ENCODE measurements around the gene TUNAR. TPM values are rescaled to one million over a fixed set of nuclear protein-coding genes. Genes with fewer than 3 reads are reported as not detected.

TUNAR gene
- total RNA-seq, 1 experiment from 2014 or later, result not detected

- H3K36me3 ChIP-seq (ENCODE audit: insufficient read depth, low read length, poor library complexity, severe bottlenecking), result no peaks in the 10 kb centered on the region
- TF ChIP-seq EZH2 (IDR thresholded peaks at IDR 0.05; ENCODE audit: borderline replicate concordance, low read depth, low read length, poor library complexity, severe bottlenecking), result no peak
- no peak for TF ChIP-seq CTCF (conservative IDR thresholded peaks at IDR 0.05; ENCODE audit: low read depth, low read length)
- H3K4me3 ChIP-seq (ENCODE audit: low read depth, low read length, poor library complexity, severe bottlenecking), result no peak overlapping the region
- no peaks in the 10 kb centered on the region for H3K4me1 ChIP-seq (ENCODE audit: insufficient read depth, low read length, poor library complexity, severe bottlenecking)
- ChIA-PET CTCF (no interaction called here), POLR2A (ENCODE audit: low non-redundant PET) (no interaction called here)
- no peak overlapping the region for H3K27ac ChIP-seq (ENCODE audit: low read depth, low read length, poor library complexity, severe bottlenecking)
- intact Hi-C loops (cut with micrococcal nuclease; ENCODE audit: unreplicated experiment), result no loop called here
- peaks cover 20% of the 10 kb centered on the region for H3K27me3 ChIP-seq (replicated peaks; ENCODE audit: insufficient read depth, low read depth, low read length, poor library complexity)
- no TSS peak for BruUV-seq (replicated peaks)
- no peaks in the 10 kb centered on the region for H3K9me3 ChIP-seq (ENCODE audit: low read depth, low read length, poor library complexity, severe bottlenecking)
- peak; percentile 52 for DNase-seq (ENCODE audit: low spot score)
These were observed 58.7 kb downstream of the TUNAR start for GRCh38 chr14:95935228-95935822.

- no peaks in the 10 kb centered on the region for H3K4me1 ChIP-seq (ENCODE audit: insufficient read depth, low read length, poor library complexity, severe bottlenecking)
- intact Hi-C loops (cut with micrococcal nuclease; ENCODE audit: unreplicated experiment), result no loop called here
- no peak for TF ChIP-seq CTCF (conservative IDR thresholded peaks at IDR 0.05; ENCODE audit: low read depth, low read length)
- no peak for TF ChIP-seq EZH2 (IDR thresholded peaks at IDR 0.05; ENCODE audit: borderline replicate concordance, low read depth, low read length, poor library complexity, severe bottlenecking)
- no peak overlapping the region for H3K4me3 ChIP-seq (ENCODE audit: low read depth, low read length, poor library complexity, severe bottlenecking)
- BruUV-seq (replicated peaks), result no TSS peak
- no peak for DNase-seq (ENCODE audit: low spot score)
- peaks cover 14% of the 10 kb centered on the region for H3K27me3 ChIP-seq (replicated peaks; ENCODE audit: insufficient read depth, low read depth, low read length, poor library complexity)
- ChIA-PET CTCF (no interaction called here), POLR2A (ENCODE audit: low non-redundant PET) (no interaction called here)
- no peak overlapping the region for H3K27ac ChIP-seq (ENCODE audit: low read depth, low read length, poor library complexity, severe bottlenecking)
- no peaks in the 10 kb centered on the region for H3K9me3 ChIP-seq (ENCODE audit: low read depth, low read length, poor library complexity, severe bottlenecking)
- no peaks in the 10 kb centered on the region for H3K36me3 ChIP-seq (ENCODE audit: insufficient read depth, low read length, poor library complexity, severe bottlenecking)
These were observed 59.4 kb downstream of the TUNAR start for GRCh38 chr14:95936041-95936440.

GRCh38 chr14:95939335-95939734 is 62.7 kb downstream of the TUNAR start:
- intact Hi-C loops (cut with micrococcal nuclease; ENCODE audit: unreplicated experiment), result no loop called here

More at GRCh38 chr14:95939335-95939734, 62.7 kb downstream of the TUNAR start:
- Histone ChIP-seq H3K4me3 (ENCODE audit: low read depth, low read length, poor library complexity, severe bottlenecking) (no peak overlapping the region), H3K9me3 (ENCODE audit: low read depth, low read length, poor library complexity, severe bottlenecking) (peaks cover 5% of the 10 kb centered on the region), H3K27me3 (replicated peaks; ENCODE audit: insufficient read depth, low read depth, low read length, poor library complexity) (peaks cover 8% of the 10 kb centered on the region), H3K4me1 (ENCODE audit: insufficient read depth, low read length, poor library complexity, severe bottlenecking) (no peaks in the 10 kb centered on the region), H3K36me3 (ENCODE audit: insufficient read depth, low read length, poor library complexity, severe bottlenecking) (no peaks in the 10 kb centered on the region), H3K27ac (ENCODE audit: low read depth, low read length, poor library complexity, severe bottlenecking) (no peak overlapping the region)
- BruUV-seq (replicated peaks), result no TSS peak
- TF ChIP-seq EZH2 (IDR thresholded peaks at IDR 0.05; ENCODE audit: borderline replicate concordance, low read depth, low read length, poor library complexity, severe bottlenecking) (no peak), CTCF (conservative IDR thresholded peaks at IDR 0.05; ENCODE audit: low read depth, low read length) (no peak)
- no peak for DNase-seq (ENCODE audit: low spot score)
- ChIA-PET CTCF (no interaction called here), POLR2A (ENCODE audit: low non-redundant PET) (no interaction called here)

Data from A673 (cell line).